KMS-11 (cell line): ENCODE data around the gene PRAMEF4.
"Not testable (repeated sequence)": the region's sequence is repeated elsewhere in the genome, so short reads cannot be mapped to it uniquely, and the experiment has no call there.

ENCODE experiments used
- H2AFZ ChIP-seq: fragments of 200-600 bp; sonication (generic); 2 replicates; pipeline ENCODE4 v1.6.1; 2016; ENCODE audit warnings: antibody characterized with exemption, mixed run types, low read depth
- H3K27ac ChIP-seq: fragments of 200-600 bp; sonication (generic); 2 replicates; pipeline ENCODE4 v1.6.1; 2016; ENCODE audit warnings: mild to moderate bottlenecking, mixed run types
- H3K27me3 ChIP-seq: fragments of 200-600 bp; sonication (generic); 2 replicates; pipeline ENCODE4 v1.6.1; 2017; ENCODE audit warnings: mild to moderate bottlenecking, low read depth, mixed run types, moderate library complexity; ENCODE audit not compliant: insufficient read depth
- H3K36me3 ChIP-seq: fragments of 200-600 bp; sonication (generic); 2 replicates; pipeline ENCODE4 v1.6.1; 2017; ENCODE audit warnings: mild to moderate bottlenecking, mixed run types; ENCODE audit not compliant: insufficient read depth
- H3K4me1 ChIP-seq: fragments of 200-600 bp; sonication (generic); 2 replicates; pipeline ENCODE4 v1.6.1; 2016; ENCODE audit warnings: mild to moderate bottlenecking, low read depth, mixed run types; ENCODE audit not compliant: poor library complexity, severe bottlenecking
- H3K4me2 ChIP-seq: fragments of 200-600 bp; sonication (generic); 2 replicates; pipeline ENCODE4 v1.7.0; 2016; ENCODE audit warnings: mild to moderate bottlenecking, mixed run types
- H3K4me3 ChIP-seq: fragments of 200-600 bp; sonication (generic); IDR thresholded peaks from 2 replicates; pipeline ENCODE4 v1.6.1; 2017; ENCODE audit warnings: low read depth, low read length, mixed read lengths; ENCODE audit not compliant: insufficient read depth
- H3K79me2 ChIP-seq: fragments of 200-600 bp; sonication (generic); 2 replicates; pipeline ENCODE4 v1.6.1; 2016; ENCODE audit warnings: low read depth, mixed run types; ENCODE audit not compliant: insufficient read depth
- H3K9ac ChIP-seq: fragments of 200-600 bp; sonication (generic); 2 replicates; pipeline ENCODE4 v1.6.1; 2016; ENCODE audit warnings: mild to moderate bottlenecking, mixed run types
- H4K20me1 ChIP-seq: fragments of 200-600 bp; sonication (generic); 2 replicates; pipeline ENCODE4 v1.6.1; 2016; ENCODE audit warnings: mild to moderate bottlenecking, mixed run types; ENCODE audit not compliant: insufficient read depth
- CTCF ChIP-seq: fragments of 200-600 bp; sonication (generic); conservative IDR thresholded peaks from 2 replicates; pipeline ENCODE4 v1.6.1; 2017; ENCODE audit warnings: low read depth, mild to moderate bottlenecking, antibody characterized with exemption, low read length, moderate library complexity, mixed read lengths

Gene PRAMEF4

GRCh38 chr1:12851779-12852178 lies 34.2 kb downstream of the PRAMEF4 start:
- Histone ChIP-seq H3K4me2 (no peak overlapping the region), H3K27me3 (no peaks in the 10 kb centered on the region), H3K79me2 (no peaks in the 10 kb centered on the region)

DNA sequence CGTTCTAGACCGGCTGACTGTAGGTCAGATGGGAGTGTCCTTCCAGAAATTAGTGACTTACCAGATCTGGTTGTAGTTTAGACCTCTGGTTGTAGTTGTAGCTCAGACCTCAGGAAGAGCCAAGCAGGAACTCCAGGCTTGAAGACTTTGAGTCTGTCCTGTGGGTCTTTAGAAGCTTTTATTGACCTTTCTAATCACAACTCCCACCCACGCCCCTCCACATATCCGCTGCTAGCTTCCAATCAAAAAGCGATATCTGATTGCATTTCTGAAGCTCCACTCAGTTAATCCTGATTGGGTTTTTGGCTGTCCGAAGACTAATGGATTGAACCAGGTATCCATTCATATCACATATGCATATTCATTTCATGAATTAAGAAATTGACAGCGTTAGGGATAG lies 37.4 kb downstream of the PRAMEF4 start, which contains the start of gene HNRNPCL1:
Gene HNRNPCL1 (minus strand): TSS at position 101 of the 400 bp plus-strand sequence. CDS start 431 bp downstream, outside the sequence.
- not testable (repeated sequence) for H3K4me3 ChIP-seq, H3K36me3 ChIP-seq, H2AFZ ChIP-seq, H3K4me1 ChIP-seq, H3K4me2 ChIP-seq, H4K20me1 ChIP-seq, H3K79me2 ChIP-seq, H3K9ac ChIP-seq, H3K27ac ChIP-seq, H3K27me3 ChIP-seq

More at GRCh38 chr1:12851779-12852178, 34.2 kb downstream of the PRAMEF4 start:
- no peak overlapping the region for H3K9ac ChIP-seq
- H3K27ac ChIP-seq = no peak overlapping the region
- no peaks in the 10 kb centered on the region for H4K20me1 ChIP-seq
- no peak overlapping the region for H2AFZ ChIP-seq
- H3K4me1 ChIP-seq = no peaks in the 10 kb centered on the region
- H3K4me3 ChIP-seq = no peak overlapping the region
- H3K36me3 ChIP-seq = no peaks in the 10 kb centered on the region
- TF ChIP-seq CTCF = no peak

- not testable (repeated sequence) for H3K9ac ChIP-seq, H3K79me2 ChIP-seq, H3K27me3 ChIP-seq, H4K20me1 ChIP-seq, H3K36me3 ChIP-seq, H3K27ac ChIP-seq, H3K4me2 ChIP-seq, H3K4me3 ChIP-seq, H2AFZ ChIP-seq, H3K4me1 ChIP-seq
These were observed 52.8 kb downstream of the PRAMEF4 start for GRCh38 chr1:12833251-12833650.

- H3K27ac ChIP-seq, H2AFZ ChIP-seq, H3K27me3 ChIP-seq, H3K9ac ChIP-seq, H3K79me2 ChIP-seq, H3K4me2 ChIP-seq, H3K4me1 ChIP-seq, H3K4me3 ChIP-seq, H4K20me1 ChIP-seq, H3K36me3 ChIP-seq: not testable (repeated sequence)
These were observed 54.7 kb downstream of the PRAMEF4 start, which contains the start of gene PRAMEF11 for GRCh38 chr1:12831310-12831709. Gene PRAMEF11, minus strand, starts transcription at chr1:12831410. Its CDS starts 2,621 bp downstream, at chr1:12828789.
